CD8-positive, alpha-beta memory T cell (primary cell): ENCODE data around the gene DBET. TPM values are rescaled to one million over a fixed set of nuclear protein-coding genes. Genes with fewer than 3 reads are reported as not detected.
"Not testable (repeated sequence)": the region's sequence is repeated elsewhere in the genome, so short reads cannot be mapped to it uniquely, and the experiment has no call there.

Experiments
- CTCF ChIA-PET: fragments of 350-600 bp; sonication (Branson Sonifier 250); formaldehyde crosslinking; loops from one replicate; lab custom pipeline; 2021; ENCODE audit warnings: antibody characterized with exemption; lab: Charles Lee
- POLR2A ChIA-PET: fragments of 350-600 bp; sonication (Branson Sonifier 250); formaldehyde crosslinking; loops from one replicate; lab custom pipeline; 2021; ENCODE audit warnings: antibody characterized with exemption; lab: Charles Lee
- DNase-seq, 5 donors: peaks; one replicate each; pipeline versions ENCODE4 v3.0.0 to v3.0.0-alpha.2; 2020 to 2022; ENCODE audit warnings: mixed read lengths in 1 of 5
- H3K27ac ChIP-seq: one replicate; pipeline ENCODE4 v1.7.0; 2013; ENCODE audit warnings: low read depth, mild to moderate bottlenecking, low read length, moderate library complexity
- H3K27me3 ChIP-seq: 2 replicates; pipeline ENCODE4 v1.7.0; 2013; ENCODE audit warnings: low read length, mild to moderate bottlenecking; ENCODE audit not compliant: insufficient read depth, poor library complexity, severe bottlenecking
- H3K36me3 ChIP-seq: 2 replicates; pipeline ENCODE4 v1.7.0; 2013; ENCODE audit warnings: mild to moderate bottlenecking, low read length, moderate library complexity; ENCODE audit not compliant: insufficient read depth
- H3K4me1 ChIP-seq: 2 replicates; pipeline ENCODE4 v1.7.0; 2013; ENCODE audit warnings: mild to moderate bottlenecking, low read length, moderate library complexity; ENCODE audit not compliant: insufficient read depth
- H3K4me3 ChIP-seq: 2 replicates; pipeline ENCODE4 v1.7.0; 2013; ENCODE audit warnings: mild to moderate bottlenecking, low read length
- H3K9me3 ChIP-seq: 2 replicates; pipeline ENCODE4 v1.7.0; 2013; ENCODE audit warnings: mild to moderate bottlenecking, low read length
- H3K27ac Mint-ChIP-seq, 8 donors: one replicate each; pipeline ENCODE4 v1.8.0; 2020 to 2021; ENCODE audit warnings: mixed read lengths in 8 of 8, mild to moderate bottlenecking in 6 of 8, inconsistent platforms in 3 of 8, moderate library complexity in 3 of 8
- H3K27me3 Mint-ChIP-seq, 2 donors: one replicate each; pipeline ENCODE4 v1.8.0; 2020 to 2021; ENCODE audit warnings: mixed read lengths in 2 of 2, mild to moderate bottlenecking in 1 of 2, moderate library complexity in 1 of 2
- H3K36me3 Mint-ChIP-seq, 3 donors: one replicate each; pipeline ENCODE4 v1.8.0; 2020 to 2021; ENCODE audit warnings: mixed read lengths in 3 of 3, inconsistent platforms in 1 of 3, mild to moderate bottlenecking in 1 of 3
- H3K4me1 Mint-ChIP-seq, 3 donors: one replicate each; pipeline ENCODE4 v1.8.0; 2020 to 2021; ENCODE audit warnings: mixed read lengths in 3 of 3, inconsistent platforms in 1 of 3, mild to moderate bottlenecking in 1 of 3
- H3K4me3 Mint-ChIP-seq, 7 donors: one replicate each; pipeline ENCODE4 v1.8.0; 2020 to 2021; ENCODE audit warnings: mixed read lengths in 7 of 7, mild to moderate bottlenecking in 6 of 7, moderate library complexity in 4 of 7, inconsistent platforms in 2 of 7
- H3K9me3 Mint-ChIP-seq, 5 donors: one replicate each; pipeline ENCODE4 v1.8.0; 2020 to 2022; ENCODE audit warnings: mixed read lengths in 5 of 5, mild to moderate bottlenecking in 3 of 5, moderate library complexity in 2 of 5, inconsistent platforms in 1 of 5
- polyA plus RNA-seq: library from polyadenylated mRNA; unstranded; fragments of 300-500 nt; fragmentation: Illumina TruSeq; gene quantifications from one replicate; pipeline ENCODE4 v1.2.3, GENCODE V29; 2021
- total RNA-seq, 2 experiments: library from RNA; stranded (reverse); gene quantifications; one replicate each; pipeline ENCODE4 v1.2.3, GENCODE V29; 2021

The DBET gene
- total and polyA plus RNA-seq, 3 experiments from 2014 or later: not detected

GRCh38 chr4:190019023-190019858 is 45.1 kb upstream of the DBET start:
- Mint-ChIP-seq H3K4me1 (peaks cover 34 to 58% (median 37%) of the 10 kb centered on the region in 3 donors), H3K27ac (peak overlapping the region in 1 of 8 donors; percentile 0), H3K4me3 (peak overlapping the region in 6 of 7 donors; percentile 4 to 79 (median 74)), H3K9me3 (peaks cover 0 to 7% (median 0%) of the 10 kb centered on the region in 5 donors), H3K36me3 (peaks cover 0 to under 1% (median 0%) of the 10 kb centered on the region in 3 donors), H3K27me3 (peaks cover 51 to 64% of the 10 kb centered on the region in 2 donors)
- Histone ChIP-seq H3K27me3 (peaks cover 25% of the 10 kb centered on the region), H3K27ac (no peak overlapping the region), H3K4me3 (no peak overlapping the region), H3K36me3 (no peaks in the 10 kb centered on the region), H3K9me3 (no peaks in the 10 kb centered on the region), H3K4me1 (peaks cover 8% of the 10 kb centered on the region)
- CTCF ChIA-PET: no interaction called here
- no peak for DNase-seq
- POLR2A ChIA-PET: no interaction called here

- peaks cover 32 to 55% (median 32%) of the 10 kb centered on the region in 3 donors for H3K4me1 Mint-ChIP-seq
- H3K9me3 ChIP-seq, H3K4me3 ChIP-seq, H3K27ac ChIP-seq, H3K36me3 Mint-ChIP-seq, CTCF ChIA-PET, H3K36me3 ChIP-seq, POLR2A ChIA-PET, H3K4me1 ChIP-seq, H3K9me3 Mint-ChIP-seq, DNase-seq: not testable (repeated sequence)
- H3K4me3 Mint-ChIP-seq: peak overlapping the region; percentile 7 to 79 (median 72)
- peaks cover 25% of the 10 kb centered on the region for H3K27me3 ChIP-seq
- H3K27me3 Mint-ChIP-seq: peaks cover 48 to 59% of the 10 kb centered on the region in 2 donors
- H3K27ac Mint-ChIP-seq: peak overlapping the region in 1 of 8 donors; percentile 0
These were observed 44.3 kb upstream of the DBET start for GRCh38 chr4:190019859-190020463.

- H3K36me3 ChIP-seq: no peaks in the 10 kb centered on the region
- peaks cover 8% of the 10 kb centered on the region for H3K4me1 ChIP-seq
- H3K27me3 ChIP-seq: peaks cover 19% of the 10 kb centered on the region
- H3K27ac ChIP-seq: no peak overlapping the region
- Mint-ChIP-seq H3K4me3 (peak overlapping the region; percentile 7 to 87 (median 72)), H3K9me3 (peaks cover 0 to 3% (median 0%) of the 10 kb centered on the region in 5 donors), H3K27ac (peak overlapping the region in 1 of 8 donors; percentile 40), H3K36me3 (no peaks in the 10 kb centered on the region), H3K4me1 (peaks cover 27 to 49% (median 28%) of the 10 kb centered on the region in 3 donors), H3K27me3 (peaks cover 42 to 53% of the 10 kb centered on the region in 2 donors)
- CTCF ChIA-PET: no interaction called here
- DNase-seq: peak in 2 of 5 donors; percentile 9 to 52
- POLR2A ChIA-PET: no interaction called here
- H3K9me3 ChIP-seq: no peaks in the 10 kb centered on the region
- no peak overlapping the region for H3K4me3 ChIP-seq
These were observed 43.2 kb upstream of the DBET start for GRCh38 chr4:190020790-190021717.

- H3K36me3 Mint-ChIP-seq, DNase-seq, H3K9me3 ChIP-seq, H3K4me3 Mint-ChIP-seq, H3K36me3 ChIP-seq, POLR2A ChIA-PET, CTCF ChIA-PET, H3K27ac Mint-ChIP-seq, H3K27ac ChIP-seq, H3K4me1 ChIP-seq, H3K9me3 Mint-ChIP-seq, H3K4me3 ChIP-seq: not testable (repeated sequence)
- Mint-ChIP-seq H3K27me3 (peaks cover 35 to 44% of the 10 kb centered on the region in 2 donors), H3K4me1 (peaks cover 18 to 39% (median 22%) of the 10 kb centered on the region in 3 donors)
- peaks cover 16% of the 10 kb centered on the region for H3K27me3 ChIP-seq
These were observed 42.3 kb upstream of the DBET start for GRCh38 chr4:190021973-190022372.

- H3K27ac ChIP-seq, H3K9me3 Mint-ChIP-seq, H3K4me3 ChIP-seq, H3K36me3 Mint-ChIP-seq, H3K4me1 ChIP-seq, H3K9me3 ChIP-seq, POLR2A ChIA-PET, H3K36me3 ChIP-seq, DNase-seq, CTCF ChIA-PET: not testable (repeated sequence)
- H3K27me3 ChIP-seq: peaks cover 15% of the 10 kb centered on the region
- Mint-ChIP-seq H3K4me1 (peaks cover 18 to 36% (median 22%) of the 10 kb centered on the region in 3 donors), H3K4me3 (peak overlapping the region; percentile 56 to 86 (median 80)), H3K27ac (peak overlapping the region in 1 of 8 donors; percentile 47), H3K27me3 (peaks cover 33 to 40% of the 10 kb centered on the region in 2 donors)
These were observed 41.6 kb upstream of the DBET start for GRCh38 chr4:190022614-190023281.

GRCh38 chr4:190027156-190027555 is 37.1 kb upstream of the DBET start, which contains the start of gene FRG2:
Gene FRG2 (minus strand): TSS chr4:190027256. CDS start chr4:190027204, 52 bp downstream.
- H3K4me1 ChIP-seq, H3K4me3 ChIP-seq, H3K27ac ChIP-seq, CTCF ChIA-PET, DNase-seq, POLR2A ChIA-PET, H3K27me3 Mint-ChIP-seq, H3K27me3 ChIP-seq, H3K4me1 Mint-ChIP-seq, H3K9me3 Mint-ChIP-seq, H3K9me3 ChIP-seq, H3K36me3 ChIP-seq, H3K27ac Mint-ChIP-seq, H3K4me3 Mint-ChIP-seq, H3K36me3 Mint-ChIP-seq: not testable (repeated sequence)

GRCh38 chr4:190031264-190031663 is 33.0 kb upstream of the DBET start:
- H3K9me3 Mint-ChIP-seq, H3K27ac ChIP-seq, H3K27ac Mint-ChIP-seq, H3K4me1 Mint-ChIP-seq, DNase-seq, H3K27me3 Mint-ChIP-seq, POLR2A ChIA-PET, H3K4me3 Mint-ChIP-seq, H3K36me3 ChIP-seq, H3K9me3 ChIP-seq, H3K27me3 ChIP-seq, H3K4me3 ChIP-seq, CTCF ChIA-PET, H3K4me1 ChIP-seq, H3K36me3 Mint-ChIP-seq: not testable (repeated sequence)
